GM20000 (cell line): ENCODE measurements around the gene RBFOX2.
"Not testable (repeated sequence)": the region's sequence is repeated elsewhere in the genome, so short reads cannot be mapped to it uniquely, and the experiment has no call there.

Experiments
- DNase-seq: peaks from one replicate; pipeline ENCODE4 v3.0.0; 2012; ENCODE audit warnings: low spot score
- CTCF ChIP-seq: IDR thresholded peaks from 2 replicates; pipeline ENCODE4 v1.5.1; 2012; ENCODE audit warnings: mild to moderate bottlenecking, control low read depth; ENCODE audit errors: extremely low read depth, missing control alignments

Gene RBFOX2

DNA sequence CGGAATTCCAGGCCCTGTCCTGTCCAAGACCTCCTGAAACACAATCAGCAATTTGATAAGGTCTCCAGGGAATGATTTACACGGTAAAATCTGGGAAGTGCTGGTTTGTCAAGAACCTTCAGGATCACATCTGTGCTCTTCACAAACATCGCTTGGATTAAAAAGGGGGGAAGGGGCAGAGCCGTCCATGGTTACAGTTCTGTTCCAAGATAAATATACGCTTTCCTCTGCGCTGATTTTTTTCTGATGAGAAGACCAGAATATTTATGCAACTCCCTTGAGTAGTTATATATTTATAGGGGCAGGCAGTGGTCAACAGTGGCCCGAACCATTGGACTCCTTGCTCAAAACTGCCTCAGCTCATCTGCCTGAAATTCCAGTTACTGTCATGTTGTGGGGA lies 320.2 kb downstream of the RBFOX2 start:
- TF ChIP-seq CTCF: no peak
- DNase-seq: no peak

DNA sequence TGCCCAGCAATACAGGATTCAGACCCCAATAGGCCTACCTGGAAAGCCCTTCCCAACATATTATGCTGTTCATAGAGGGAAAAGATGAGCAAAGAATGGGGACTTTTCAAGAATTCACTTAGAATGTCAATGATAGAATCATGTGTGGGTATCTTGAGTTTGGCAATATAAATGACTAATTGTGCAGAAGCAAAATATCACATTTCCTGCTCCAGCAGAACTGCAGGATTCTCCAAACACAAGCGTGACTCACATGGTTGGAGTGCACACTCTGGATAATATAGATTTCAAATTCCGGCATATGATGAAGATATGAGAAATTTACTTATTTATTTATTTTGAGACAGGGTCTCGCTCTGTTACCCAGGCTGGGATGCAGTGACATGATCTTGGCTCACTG lies 323.5 kb downstream of the RBFOX2 start:
- DNase-seq: no peak
- no peak for TF ChIP-seq CTCF

- no peak for DNase-seq
- no peak for TF ChIP-seq CTCF
Measured at GRCh38 chr22:35703861-35704584, 324.6 kb downstream of the RBFOX2 start.

GRCh38 chr22:35699852-35700251 lies 328.8 kb downstream of the RBFOX2 start:
- not testable (repeated sequence) for DNase-seq

- no peak for TF ChIP-seq CTCF
- DNase-seq: no peak
Measured at GRCh38 chr22:35697142-35697541, 331.5 kb downstream of the RBFOX2 start.

DNA sequence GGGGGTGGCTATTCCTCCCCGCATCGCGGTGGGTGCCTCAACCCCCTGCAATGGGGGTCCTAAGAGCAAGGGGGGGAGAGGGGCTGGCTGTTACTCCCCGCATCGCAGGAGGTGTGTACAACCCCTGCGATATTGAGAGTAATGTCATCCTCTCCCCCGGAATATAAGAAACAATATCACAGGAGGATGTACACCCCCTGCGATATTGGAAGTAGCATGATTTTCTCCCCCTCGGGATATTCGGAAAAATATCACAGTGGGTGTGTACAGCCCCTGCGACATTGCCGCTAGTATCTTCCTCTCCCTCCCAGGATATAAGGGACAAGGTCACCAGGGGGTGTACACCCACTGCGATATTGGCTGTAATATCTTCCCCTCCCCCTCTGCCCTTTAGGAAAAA lies 333.4 kb downstream of the RBFOX2 start:
- no peak for DNase-seq
- TF ChIP-seq CTCF: no peak

DNA sequence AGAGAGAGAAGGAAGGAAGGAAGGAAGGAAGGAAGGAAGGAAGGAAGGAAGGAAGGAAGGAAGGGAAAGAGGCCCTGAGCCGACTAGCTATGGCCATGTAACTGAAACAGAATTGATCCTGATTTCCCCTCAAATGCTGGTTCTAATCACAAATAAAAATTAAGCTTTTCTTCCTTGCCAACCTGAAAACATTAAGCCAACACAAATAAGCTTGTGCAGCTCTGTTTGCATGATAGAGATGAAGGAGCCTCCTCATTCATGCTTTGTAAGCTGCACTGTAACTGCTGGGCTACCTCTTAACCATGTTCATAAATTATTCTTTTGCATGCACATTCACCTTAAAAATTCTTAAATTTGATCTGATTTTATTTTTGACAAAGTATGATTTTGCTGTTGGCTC lies 338.6 kb downstream of the RBFOX2 start:
- no peak for TF ChIP-seq CTCF
- no peak for DNase-seq

- no peak for TF ChIP-seq CTCF
- DNase-seq: no peak
Measured at GRCh38 chr22:35688913-35689675, 339.5 kb downstream of the RBFOX2 start.
